Stimulated activated CD4-positive, alpha-beta T cell treated with anti-CD3 and anti-CD28 coated beads, TNF-alpha, amount 100 ng/mL, for 48 hours (primary cell): ENCODE results near the gene UBL5.

Experiments used
- DNase-seq, 3 donors: peaks; one replicate each; pipeline ENCODE4 v3.0.0-alpha.2; 2020; ENCODE audit warnings: low read depth in 3 of 3

UBL5 gene

GRCh38 chr19:9854282-9854846 lies 26.6 kb downstream of the UBL5 start:
- no peak for DNase-seq

GRCh38 chr19:9856609-9857008 lies 28.9 kb downstream of the UBL5 start:
- DNase-seq = no peak

- DNase-seq = no peak
Measured at GRCh38 chr19:9857076-9857721, 29.5 kb downstream of the UBL5 start.

- DNase-seq = no peak
Measured at GRCh38 chr19:9857920-9858746, 30.4 kb downstream of the UBL5 start.

- no peak for DNase-seq
Measured at GRCh38 chr19:9858766-9859165, 31.0 kb downstream of the UBL5 start.

GRCh38 chr19:9860407-9860806 lies 32.7 kb downstream of the UBL5 start:
- DNase-seq = no peak

GRCh38 chr19:9861503-9861902 lies 33.8 kb downstream of the UBL5 start:
- no peak for DNase-seq

GRCh38 chr19:9862938-9863337 lies 35.2 kb downstream of the UBL5 start:
- no peak for DNase-seq

GRCh38 chr19:9863759-9864158 lies 36.0 kb downstream of the UBL5 start:
- DNase-seq = no peak

- DNase-seq = no peak
Measured at GRCh38 chr19:9865732-9866501, 38.2 kb downstream of the UBL5 start.

- DNase-seq = no peak
Measured at GRCh38 chr19:9868983-9869617, 41.4 kb downstream of the UBL5 start.

- no peak for DNase-seq
Measured at GRCh38 chr19:9871626-9872338, 44.1 kb downstream of the UBL5 start.

GRCh38 chr19:9872618-9873242 lies 45.0 kb downstream of the UBL5 start:
- no peak for DNase-seq

GRCh38 chr19:9875031-9875627 lies 47.4 kb downstream of the UBL5 start:
- no peak for DNase-seq

GRCh38 chr19:9875796-9876195 lies 48.1 kb downstream of the UBL5 start:
- no peak for DNase-seq

- DNase-seq = no peak
Measured at GRCh38 chr19:9877780-9878510, 50.2 kb downstream of the UBL5 start.

- no peak for DNase-seq
Measured at GRCh38 chr19:9878511-9879196, 50.9 kb downstream of the UBL5 start.
